Renal cortical epithelial cell (primary cell): ENCODE measurements around the gene MIX23. TPM values are rescaled to one million over a fixed set of nuclear protein-coding genes. Genes with fewer than 3 reads are reported as not detected.

Experiments
- DNase-seq: peaks from one replicate; pipeline ENCODE4 v3.0.0-alpha.2; 2011; ENCODE audit warnings: low read depth
- total RNA-seq: library from RNA; depleted of rRNA; stranded (reverse); fragments of >200 nt; gene quantifications from 2 replicates; pipeline ENCODE4 v1.2.3, GENCODE V29; 2014

MIX23 gene
- total RNA-seq, 1 donor from 2014 or later, result 45.8 TPM

- no peak for DNase-seq
These were observed 31.4 kb downstream of the MIX23 start for GRCh38 chr3:122351612-122352011.

- peak; percentile 72 for DNase-seq
These were observed 32.1 kb downstream of the MIX23 start for GRCh38 chr3:122350814-122351418.

GRCh38 chr3:122349171-122349570 is 33.9 kb downstream of the MIX23 start:
- DNase-seq, result peak; percentile 26

- DNase-seq, result no peak
These were observed 39.4 kb downstream of the MIX23 start for GRCh38 chr3:122343654-122344053.

GRCh38 chr3:122342803-122343202 is 40.2 kb downstream of the MIX23 start:
- no peak for DNase-seq

- DNase-seq, result no peak
These were observed 50.5 kb downstream of the MIX23 start for GRCh38 chr3:122332551-122332950.

- DNase-seq, result no peak
These were observed 51.1 kb downstream of the MIX23 start for GRCh38 chr3:122331886-122332285.

- DNase-seq, result no peak
These were observed 57.3 kb downstream of the MIX23 start for GRCh38 chr3:122325769-122326168.

GRCh38 chr3:122324871-122325323 is 58.1 kb downstream of the MIX23 start, which contains the start of gene CSTA:
CSTA (plus strand) TSS chr3:122325248; CDS start chr3:122325293, 45 bp downstream.
- no peak for DNase-seq

- no peak for DNase-seq
These were observed 60.6 kb downstream of the MIX23 start for GRCh38 chr3:122322095-122323075.

- peak; percentile 34 for DNase-seq
These were observed 64.4 kb downstream of the MIX23 start for GRCh38 chr3:122318620-122319019.

- no peak for DNase-seq
These were observed 66.7 kb downstream of the MIX23 start for GRCh38 chr3:122316368-122316767.

GRCh38 chr3:122315619-122316018 is 67.4 kb downstream of the MIX23 start:
- DNase-seq, result no peak

- peak; percentile 18 for DNase-seq
These were observed 68.7 kb downstream of the MIX23 start for GRCh38 chr3:122314228-122314876.

GRCh38 chr3:122313281-122313680 is 69.8 kb downstream of the MIX23 start:
- no peak for DNase-seq

GRCh38 chr3:122312826-122313225 is 70.2 kb downstream of the MIX23 start:
- no peak for DNase-seq

- DNase-seq, result peak; percentile 68
These were observed 72.7 kb downstream of the MIX23 start for GRCh38 chr3:122310361-122310760.

Other genes starting within 250 kb of the MIX23 start
- 3.2 TPM in 1 of 2 replicates, not detected in the other for gene CASR, start 199.6 kb downstream of the MIX23 start, total RNA-seq
- gene CSTA, start 58.0 kb downstream of the MIX23 start, total RNA-seq, result not detected in 2 replicates
- gene FAM162A, start 951 bp upstream of the MIX23 start, total RNA-seq, result 14.1 and 53.6 TPM in 2 replicates
- gene WDR5B, start 32.8 kb upstream of the MIX23 start, total RNA-seq, result 3.5 and 6.7 TPM in 2 replicates
- 29.5 and 61.3 TPM in 2 replicates for gene KPNA1, start 131.7 kb upstream of the MIX23 start, total RNA-seq
- 39.8 and 41.5 TPM in 2 replicates for gene PARP9, start 181.1 kb upstream of the MIX23 start, total RNA-seq
- gene DTX3L, start 181.1 kb upstream of the MIX23 start, total RNA-seq, result 39.1 and 55.1 TPM in 2 replicates
- gene PARP15, start 194.4 kb upstream of the MIX23 start, total RNA-seq, result 0.20 TPM in 1 of 2 replicates, not detected in the other